Activated CD8-positive, alpha-beta memory T cell treated with anti-CD3 and anti-CD28 coated beads, Interleukin-2, amount 50 U/mL, for 1 hour (primary cell): ENCODE results near the gene HOXB4.

Experiments used
- DNase-seq: peaks from one replicate; pipeline ENCODE4 v3.0.0-alpha.2; 2020; ENCODE audit errors: extremely low read depth

Gene HOXB4

GRCh38 chr17:48615047-48615962 lies 37.2 kb upstream of the HOXB4 start, which contains the start of gene HOXB8:
HOXB8 (minus strand) TSS chr17:48615292; CDS start chr17:48614704, 588 bp downstream.
- DNase-seq, result no peak

GRCh38 chr17:48613862-48614694 lies 35.9 kb upstream of the HOXB4 start:
- DNase-seq, result no peak

GRCh38 chr17:48612854-48613691 lies 34.9 kb upstream of the HOXB4 start:
- DNase-seq, result no peak

GRCh38 chr17:48612456-48612853 lies 34.3 kb upstream of the HOXB4 start:
- DNase-seq, result no peak

- no peak for DNase-seq
Observed at GRCh38 chr17:48611681-48612455, 33.7 kb upstream of the HOXB4 start.

- no peak for DNase-seq
Observed at GRCh38 chr17:48611213-48611612, 33.1 kb upstream of the HOXB4 start.

GRCh38 chr17:48610282-48611211 lies 32.4 kb upstream of the HOXB4 start, which contains the start of gene HOXB7:
HOXB7 (minus strand) TSS chr17:48611017; CDS start chr17:48610918, 99 bp downstream.
- no peak for DNase-seq

- no peak for DNase-seq
Observed at GRCh38 chr17:48609759-48610281, 31.7 kb upstream of the HOXB4 start.

- DNase-seq, result no peak
Observed at GRCh38 chr17:48609033-48609432, 30.9 kb upstream of the HOXB4 start.

- DNase-seq, result no peak
Observed at GRCh38 chr17:48608494-48608834, 30.3 kb upstream of the HOXB4 start.

GRCh38 chr17:48606892-48607614 lies 28.9 kb upstream of the HOXB4 start:
- no peak for DNase-seq

- DNase-seq, result no peak
Observed at GRCh38 chr17:48605991-48606891, 28.1 kb upstream of the HOXB4 start.

GRCh38 chr17:48605409-48605919 lies 27.3 kb upstream of the HOXB4 start:
- DNase-seq, result no peak

- DNase-seq, result no peak
Observed at GRCh38 chr17:48604770-48605329, 26.7 kb upstream of the HOXB4 start, which contains the start of gene HOXB6. HOXB6 (minus strand) TSS chr17:48604986; CDS start chr17:48598150, 6,836 bp downstream.

- no peak for DNase-seq
Observed at GRCh38 chr17:48603959-48604769, 26.0 kb upstream of the HOXB4 start.
